HEK293T (cell line): ENCODE data around the gene FRK.
"Not testable (repeated sequence)": the region's sequence is repeated elsewhere in the genome, so short reads cannot be mapped to it uniquely, and the experiment has no call there.

Experiments
- CTCF ChIA-PET: fragments of 350-600 bp; formaldehyde crosslinking; extraction: SDS; loops from one replicate; lab custom pipeline; 2021; ENCODE audit warnings: antibody characterized with exemption, inconsistent platforms; lab: Yijun Ruan, JAX
- POLR2A ChIA-PET: fragments of 350-600 bp; formaldehyde crosslinking; extraction: SDS; loops from one replicate; lab custom pipeline; 2020; ENCODE audit warnings: antibody characterized with exemption, inconsistent platforms; lab: Yijun Ruan, JAX
- DNase-seq: peaks from one replicate; pipeline ENCODE4 v3.0.0; 2012; ENCODE audit warnings: mixed read lengths; ENCODE audit errors: extremely low spot score
- ARNT ChIP-seq: fragments of 450-650 bp; IDR thresholded peaks from 2 replicates; pipeline ENCODE4 v1.6.1; 2017; ENCODE audit warnings: mild to moderate bottlenecking
- BHLHE40 ChIP-seq: fragments of 450-650 bp; IDR thresholded peaks from 2 replicates; pipeline ENCODE4 v1.6.1; 2016; ENCODE audit warnings: mild to moderate bottlenecking, moderate library complexity, borderline replicate concordance
- CTBP1 ChIP-seq: fragments of 450-650 bp; IDR thresholded peaks from 2 replicates; pipeline ENCODE4 v1.6.1; 2016; ENCODE audit warnings: borderline replicate concordance
- ELF4 ChIP-seq: fragments of 450-650 bp; IDR thresholded peaks from 2 replicates; pipeline ENCODE4 v1.6.1; 2017; ENCODE audit warnings: antibody characterized with exemption
- FOXA1 ChIP-seq: fragments of 450-650 bp; IDR thresholded peaks from 2 replicates; pipeline ENCODE4 v1.6.1; 2016; ENCODE audit warnings: mild to moderate bottlenecking
- FOXK2 ChIP-seq: fragments of 450-650 bp; IDR thresholded peaks from 2 replicates; pipeline ENCODE4 v1.6.1; 2016; ENCODE audit warnings: mild to moderate bottlenecking
- FOXM1 ChIP-seq: fragments of 450-650 bp; IDR thresholded peaks from 2 replicates; pipeline ENCODE4 v1.6.1; 2017; ENCODE audit warnings: mild to moderate bottlenecking, borderline replicate concordance
- HDGF ChIP-seq: fragments of 450-650 bp; IDR thresholded peaks from 2 replicates; pipeline ENCODE4 v1.6.1; 2017; ENCODE audit warnings: antibody characterized with exemption, borderline replicate concordance
- L3MBTL2 ChIP-seq: fragments of 450-650 bp; conservative IDR thresholded peaks from 2 replicates; pipeline ENCODE4 v1.6.1; 2016; ENCODE audit warnings: mild to moderate bottlenecking
- LEF1 ChIP-seq: fragments of 450-650 bp; IDR thresholded peaks from 2 replicates; pipeline ENCODE4 v1.6.1; 2017; ENCODE audit warnings: mild to moderate bottlenecking, borderline replicate concordance
- NFRKB ChIP-seq: fragments of 450-650 bp; IDR thresholded peaks from 2 replicates; pipeline ENCODE4 v1.6.1; 2016; ENCODE audit warnings: mild to moderate bottlenecking, moderate library complexity
- PKNOX1 ChIP-seq: fragments of 450-650 bp; IDR thresholded peaks from 2 replicates; pipeline ENCODE4 v1.6.1; 2016
- SP1 ChIP-seq: fragments of 450-650 bp; IDR thresholded peaks from 2 replicates; pipeline ENCODE4 v1.6.1; 2017
- SUZ12 ChIP-seq: fragments of 450-650 bp; IDR thresholded peaks from 2 replicates; pipeline ENCODE4 v1.6.1; 2016; ENCODE audit warnings: mild to moderate bottlenecking
- TARDBP ChIP-seq: fragments of 450-650 bp; IDR thresholded peaks from 2 replicates; pipeline ENCODE4 v1.6.1; 2016
- ZNF384 ChIP-seq: fragments of 450-650 bp; IDR thresholded peaks from 2 replicates; pipeline ENCODE4 v1.6.1; 2016

Gene FRK

GRCh38 chr6:116096979-116097816 is 36.5 kb upstream of the FRK start:
- peak; percentile 55 for TF ChIP-seq ZNF384
- TF ChIP-seq ELF4, result no peak
- DNase-seq, result no peak
- POLR2A ChIA-PET, result no interaction called here
- CTCF ChIA-PET, result interaction anchor here (0.5 to 1.2 kb wide), 6 partner anchors 9 to 495 kb away, joined by 3 to 4 read pairs (median 4); partner anchors contain the start of gene FRK

DNA sequence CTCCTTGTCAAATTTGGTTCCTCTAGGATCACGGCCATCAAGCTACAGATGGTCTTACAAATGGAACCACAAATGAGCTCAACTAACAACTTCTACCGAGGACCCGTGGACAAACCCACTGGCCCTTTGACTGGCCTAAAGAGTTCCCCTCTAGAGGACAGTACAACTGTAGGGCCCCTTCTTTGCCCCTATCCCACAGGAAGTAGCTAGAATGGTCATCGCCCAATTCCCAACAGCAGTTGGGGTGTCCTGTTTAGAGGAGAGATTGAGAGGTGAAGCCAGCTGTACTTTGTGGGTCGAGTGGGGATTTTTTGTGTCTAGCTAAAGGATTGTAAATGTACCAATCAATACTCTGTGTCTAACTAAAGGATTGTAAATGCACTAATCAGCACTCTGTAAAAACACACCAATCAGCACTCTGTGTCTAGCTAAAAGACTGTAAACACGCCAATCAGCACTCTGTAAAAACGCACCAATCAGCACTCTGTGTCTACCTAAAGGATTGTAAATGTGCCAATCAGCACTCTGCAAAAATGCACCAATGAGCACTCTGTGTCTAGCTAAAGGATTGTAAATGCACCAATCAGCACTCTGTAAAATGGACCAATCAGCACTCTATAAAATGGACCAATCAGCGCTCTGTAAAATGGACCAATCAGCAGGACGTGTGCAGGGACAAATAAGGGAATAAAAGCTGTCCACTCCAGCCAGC is 35.5 kb upstream of the FRK start:
- DNase-seq, POLR2A ChIA-PET: not testable (repeated sequence)
- CTCF ChIA-PET, result interaction anchor here (0.6 to 1.2 kb wide), 4 partner anchors 36 to 943 kb away, joined by 3 to 4 read pairs (median 3); partner anchors contain the start of gene FRK

DNA sequence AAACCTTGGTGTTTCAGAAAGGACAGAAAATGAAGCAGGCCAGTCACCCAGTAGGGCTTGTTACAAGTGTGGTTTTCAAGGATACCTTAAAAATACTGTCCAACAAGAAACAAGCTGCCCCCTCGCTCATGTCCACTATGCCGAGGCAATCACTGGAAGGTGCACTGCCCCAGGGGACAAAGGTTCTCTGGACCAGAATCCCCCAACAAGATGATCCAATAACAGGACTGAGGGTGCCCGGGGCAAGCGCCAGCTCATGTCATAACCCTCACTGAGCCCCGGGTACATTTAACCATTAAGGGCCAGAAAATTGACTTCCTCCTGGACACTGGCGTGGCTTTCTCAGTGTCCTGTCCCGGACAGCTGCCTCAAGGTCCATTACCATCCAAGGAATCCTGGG is 33.4 kb upstream of the FRK start:
- TF ChIP-seq L3MBTL2 (no peak), PKNOX1 (no peak), CTBP1 (no peak), SUZ12 (no peak), SP1 (no peak), FOXK2 (no peak), NFRKB (no peak), FOXA1 (no peak), ARNT (no peak)
- ChIA-PET CTCF (no interaction called here), POLR2A (no interaction called here)
- DNase-seq, result no peak

- DNase-seq, result no peak
- TF ChIP-seq NFRKB (no peak), ELF4 (no peak), SP1 (no peak), SUZ12 (no peak), LEF1 (no peak), FOXA1 (no peak), CTBP1 (no peak), FOXK2 (no peak), L3MBTL2 (no peak), FOXM1 (no peak), ZNF384 (no peak), HDGF (no peak), ARNT (no peak), TARDBP (no peak), PKNOX1 (no peak), BHLHE40 (no peak)
- ChIA-PET POLR2A (no interaction called here), CTCF (no interaction called here)
These were observed 29.6 kb upstream of the FRK start for GRCh38 chr6:116090251-116090650.

- POLR2A ChIA-PET, result interaction anchor here (3.7 kb wide), 1 partner anchor 12 kb away, joined by 17 read pairs; the partner anchor contains the start of gene NT5DC1
- TF ChIP-seq ARNT, result no peak
- TF ChIP-seq ZNF384, result no peak
- TF ChIP-seq FOXM1, result no peak
- TF ChIP-seq HDGF, result no peak
- no peak for TF ChIP-seq BHLHE40
- no peak for TF ChIP-seq CTBP1
- no peak for TF ChIP-seq NFRKB
- TF ChIP-seq SP1, result no peak
- TF ChIP-seq LEF1, result no peak
- TF ChIP-seq TARDBP, result no peak
- no peak for TF ChIP-seq PKNOX1
- no peak for TF ChIP-seq ELF4
- no peak for TF ChIP-seq SUZ12
- TF ChIP-seq FOXK2, result no peak
- CTCF ChIA-PET, result no interaction called here
- DNase-seq, result no peak
These were observed 28.3 kb upstream of the FRK start for GRCh38 chr6:116088946-116089345.

DNA sequence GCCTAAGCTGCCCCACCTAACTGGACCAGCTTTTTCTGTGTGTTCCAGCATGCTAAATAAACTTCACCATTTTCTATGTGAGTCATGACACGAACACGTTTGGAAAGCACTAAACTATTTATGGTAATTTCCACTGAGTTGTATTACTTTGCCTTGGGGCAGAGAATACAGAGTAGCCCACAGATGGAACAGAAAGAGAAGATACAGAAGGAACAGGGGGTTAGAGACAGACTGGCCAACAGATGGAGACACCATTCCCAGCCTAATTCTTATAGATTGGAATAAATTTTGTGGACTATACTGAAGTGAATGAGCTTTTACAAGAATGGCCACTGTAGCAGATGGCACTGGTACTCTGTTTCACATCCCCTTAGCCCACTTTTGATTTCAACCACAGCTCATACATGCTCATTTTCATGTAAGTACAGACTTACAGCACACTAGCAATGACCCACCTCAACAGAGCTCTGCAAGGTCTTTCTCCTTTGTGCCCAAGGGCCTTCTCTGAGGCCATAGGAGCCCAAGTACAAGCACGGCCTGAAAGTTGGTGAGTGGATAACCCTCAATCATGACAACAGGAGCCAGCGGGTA is 26.8 kb upstream of the FRK start:
- no peak for TF ChIP-seq TARDBP
- TF ChIP-seq SUZ12, result no peak
- TF ChIP-seq NFRKB, result no peak
- no peak for TF ChIP-seq ZNF384
- TF ChIP-seq L3MBTL2, result no peak
- no peak for TF ChIP-seq PKNOX1
- TF ChIP-seq FOXM1, result no peak
- no peak for TF ChIP-seq LEF1
- TF ChIP-seq FOXK2, result no peak
- TF ChIP-seq FOXA1, result no peak
- CTCF ChIA-PET, result no interaction called here
- no peak for DNase-seq
- POLR2A ChIA-PET, result interaction anchor here (0.6 to 3.7 kb wide), 2 partner anchors 13 to 114 kb away, joined by 3 to 17 read pairs; partner anchors contain the start of gene NT5DC1
